GM19023 (cell line): ENCODE data around the gene TMEM14C.
"Not testable (repeated sequence)": the region's sequence is repeated elsewhere in the genome, so short reads cannot be mapped to it uniquely, and the experiment has no call there.

Experiments
- ATAC-seq: cut with Tn5 transposase; IDR thresholded peaks from one replicate; pipeline ENCODE4 v1.9.1; 2021; ENCODE audit warnings: mild to moderate bottlenecking, moderate library complexity; ENCODE audit not compliant: unreplicated experiment

Gene TMEM14C

GRCh38 chr6:10720960-10721849 is 1.7 kb upstream of the TMEM14C start:
- ATAC-seq = not testable (repeated sequence)

- ATAC-seq = no peak
Observed at GRCh38 chr6:10721850-10722569, 860 bp upstream of the TMEM14C start.

GRCh38 chr6:10722570-10722819 is 375 bp upstream of the TMEM14C start:
- ATAC-seq = no peak

GRCh38 chr6:10723567-10723881 is 654 bp downstream of the TMEM14C start:
- ATAC-seq = no peak

GRCh38 chr6:10725044-10725443 is 2.2 kb downstream of the TMEM14C start:
- no peak for ATAC-seq

GRCh38 chr6:10725716-10726115 is 2.8 kb downstream of the TMEM14C start:
- ATAC-seq = no peak

- no peak for ATAC-seq
Observed at GRCh38 chr6:10730254-10730653, 7.4 kb downstream of the TMEM14C start.

GRCh38 chr6:10733151-10733715 is 10.4 kb downstream of the TMEM14C start:
- ATAC-seq = no peak

GRCh38 chr6:10733863-10734262 is 11.0 kb downstream of the TMEM14C start:
- no peak for ATAC-seq

GRCh38 chr6:10736731-10737130 is 13.9 kb downstream of the TMEM14C start:
- ATAC-seq = no peak

GRCh38 chr6:10740061-10740460 is 17.2 kb downstream of the TMEM14C start:
- no peak for ATAC-seq

GRCh38 chr6:10741643-10742042 is 18.8 kb downstream of the TMEM14C start:
- not testable (repeated sequence) for ATAC-seq

- no peak for ATAC-seq
Observed at GRCh38 chr6:10742251-10742650, 19.4 kb downstream of the TMEM14C start.

- no peak for ATAC-seq
Observed at GRCh38 chr6:10743515-10743914, 20.6 kb downstream of the TMEM14C start.

- ATAC-seq = no peak
Observed at GRCh38 chr6:10745116-10745515, 22.2 kb downstream of the TMEM14C start.

GRCh38 chr6:10746915-10747250 is 24.0 kb downstream of the TMEM14C start:
- ATAC-seq = no peak

- ATAC-seq = peak; percentile 98
Observed at GRCh38 chr6:10747251-10747972, 24.5 kb downstream of the TMEM14C start, which contains the start of gene TMEM14B. Gene TMEM14B, plus strand, starts transcription at chr6:10747805. Its CDS starts 1,441 bp downstream, at chr6:10749246.

- ATAC-seq = no peak
Observed at GRCh38 chr6:10749734-10750133, 26.9 kb downstream of the TMEM14C start.

- ATAC-seq = not testable (repeated sequence)
Observed at GRCh38 chr6:10750568-10750967, 27.7 kb downstream of the TMEM14C start.

- not testable (repeated sequence) for ATAC-seq
Observed at GRCh38 chr6:10751757-10752156, 28.9 kb downstream of the TMEM14C start.

GRCh38 chr6:10756085-10756484 is 33.2 kb downstream of the TMEM14C start:
- no peak for ATAC-seq
